Kidney (tissue), 14 donors: ENCODE measurements around the gene MED27. TPM values are rescaled to one million over a fixed set of nuclear protein-coding genes. Genes with fewer than 3 reads are reported as not detected.

Source experiments
- DNase-seq, 5 donors: peaks; one replicate each; pipeline ENCODE4 v3.0.0-alpha.2; 2013 to 2020
- FAIRE-seq: peaks from 2 replicates; lab custom pipeline; 2012; peaks lifted over from hg19 to GRCh38; lab: Jason Lieb, UNC
- H3K27ac ChIP-seq, 2 donors: one replicate each; pipeline ENCODE4 v1.7.0; 2013; ENCODE audit warnings: low read depth in 2 of 2, low read length in 2 of 2, inconsistent platforms in 1 of 2
- H3K27me3 ChIP-seq: one replicate; pipeline ENCODE4 v1.7.1; 2013; ENCODE audit warnings: low read length, inconsistent platforms; ENCODE audit not compliant: control insufficient read depth, insufficient read depth
- H3K36me3 ChIP-seq, 3 donors: one replicate each; pipeline versions ENCODE4 v1.7.0 to v1.7.1; 2013; ENCODE audit warnings: low read length in 3 of 3, control low read depth in 1 of 3, inconsistent platforms in 1 of 3; ENCODE audit not compliant: insufficient read depth in 3 of 3, control insufficient read depth in 2 of 3
- H3K4me1 ChIP-seq, 3 donors: one replicate each; pipeline versions ENCODE4 v1.7.0 to v1.7.1; 2013; ENCODE audit warnings: low read length in 3 of 3, inconsistent platforms in 1 of 3, low read depth in 1 of 3; ENCODE audit not compliant: control insufficient read depth in 2 of 3, insufficient read depth in 2 of 3
- H3K4me3 ChIP-seq, 3 donors: one replicate each; pipeline versions ENCODE4 v1.7.0 to v1.8.1; 2013; ENCODE audit warnings: low read length in 3 of 3, control low read depth in 1 of 3, inconsistent platforms in 1 of 3
- H3K9ac ChIP-seq, 3 donors: one replicate each; pipeline versions ENCODE4 v1.7.0 to v1.7.1; 2013; ENCODE audit warnings: low read length in 3 of 3, control low read depth in 1 of 3, inconsistent platforms in 1 of 3
- H3K9me3 ChIP-seq, 3 donors: one replicate each; pipeline versions ENCODE4 v1.7.0 to v1.7.1; 2013; ENCODE audit warnings: low read length in 3 of 3, control low read depth in 1 of 3, inconsistent platforms in 1 of 3; ENCODE audit not compliant: control insufficient read depth in 2 of 3, insufficient read depth in 1 of 3
- CTCF ChIP-seq: IDR thresholded peaks from 3 replicates; pipeline ENCODE4 v1.5.1; 2012; ENCODE audit warnings: mild to moderate bottlenecking, moderate library complexity, borderline replicate concordance; ENCODE audit not compliant: insufficient read depth; ENCODE audit errors: extremely low read depth
- intact Hi-C: fragments of 100-400 bp; cut with DNase I; formaldehyde crosslinking; loops from one replicate; pipeline ENCODE4 v1.11.1; 2022
- polyA plus RNA-seq: library from polyadenylated mRNA; stranded (reverse); fragments of 350-450 nt; fragmentation: Illumina TruSeq; extraction: RNeasy Lipid Tissue Mini Kit (QIAGEN cat#74804); gene quantifications from one replicate; pipeline ENCODE4 v1.2.3, GENCODE V29; 2014; ENCODE audit warnings: low read depth, low replicate concordance; ENCODE audit not compliant: insufficient read depth
- total RNA-seq: library from RNA; stranded (reverse); fragmentation: NEBNext Ultra II Directional; extraction: Animal tissue kit (Norgen Biotek cat#: 25700); gene quantifications from one replicate; pipeline ENCODE4 v1.2.1, GENCODE V29; 2021
- donor health status: control.
- donor health status: control.
- donor health status: control.
- donor health status: control.
- donor health status: control.
- donor health status: DM: yes; HTN: yes; CAD: no.
- donor health status: Normal renal cell carcinoma (clear cell type).

Gene MED27
- total and polyA plus RNA-seq, 2 donors from 2014 or later, result 15.9 to 23.1 TPM

DNA sequence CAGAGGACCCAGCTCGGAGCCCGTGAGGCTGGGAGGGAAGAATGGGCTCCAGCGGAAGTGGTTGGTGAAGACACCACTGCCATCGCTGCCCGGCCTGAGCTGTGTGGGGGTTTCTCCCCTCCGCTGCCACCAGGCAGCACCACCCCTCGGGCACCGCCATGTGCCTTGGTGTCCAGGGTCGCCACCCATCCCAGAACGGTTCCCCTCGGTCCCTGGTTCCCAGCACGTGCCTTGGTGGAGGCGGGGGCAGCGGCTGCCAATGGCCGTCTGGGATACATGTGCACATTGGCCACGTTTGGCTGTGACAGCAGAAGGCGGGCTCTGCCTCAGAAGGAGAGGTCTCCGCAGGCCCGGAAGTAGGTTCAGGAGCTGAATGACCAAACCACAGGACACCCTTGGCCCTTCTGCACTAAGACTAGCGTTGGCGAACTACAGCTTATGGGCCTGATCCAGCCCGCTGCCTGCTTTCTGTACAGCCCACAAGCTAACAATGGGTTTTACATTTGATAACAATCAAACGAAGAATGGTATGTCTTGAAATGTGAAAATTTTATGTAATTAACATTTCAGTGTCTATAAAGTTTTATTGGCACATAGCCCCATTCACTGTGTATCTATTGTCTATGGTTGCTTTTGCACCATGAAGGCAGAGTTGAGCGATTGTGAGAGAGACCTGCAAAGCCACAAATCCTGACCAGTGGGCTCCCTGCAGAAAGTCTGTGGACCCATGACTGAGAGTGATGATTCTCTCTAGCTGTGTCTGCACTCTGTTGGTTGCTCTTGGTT, 248.1 kb downstream of the MED27 start:
- H3K27me3 ChIP-seq, result no peaks in the 10 kb centered on the region
- peaks cover 0 to 12% (median 0%) of the 10 kb centered on the region in 3 donors for H3K9me3 ChIP-seq
- H3K4me3 ChIP-seq, result no peak overlapping the region
- no peak for TF ChIP-seq CTCF
- no peaks in the 10 kb centered on the region for H3K4me1 ChIP-seq
- DNase-seq, result peak in 1 of 5 donors; percentile 65
- no peaks in the 10 kb centered on the region for H3K36me3 ChIP-seq
- intact Hi-C loops, result no loop called here
- no peak overlapping the region for H3K9ac ChIP-seq
- FAIRE-seq, result no peak
- no peak overlapping the region for H3K27ac ChIP-seq

DNA sequence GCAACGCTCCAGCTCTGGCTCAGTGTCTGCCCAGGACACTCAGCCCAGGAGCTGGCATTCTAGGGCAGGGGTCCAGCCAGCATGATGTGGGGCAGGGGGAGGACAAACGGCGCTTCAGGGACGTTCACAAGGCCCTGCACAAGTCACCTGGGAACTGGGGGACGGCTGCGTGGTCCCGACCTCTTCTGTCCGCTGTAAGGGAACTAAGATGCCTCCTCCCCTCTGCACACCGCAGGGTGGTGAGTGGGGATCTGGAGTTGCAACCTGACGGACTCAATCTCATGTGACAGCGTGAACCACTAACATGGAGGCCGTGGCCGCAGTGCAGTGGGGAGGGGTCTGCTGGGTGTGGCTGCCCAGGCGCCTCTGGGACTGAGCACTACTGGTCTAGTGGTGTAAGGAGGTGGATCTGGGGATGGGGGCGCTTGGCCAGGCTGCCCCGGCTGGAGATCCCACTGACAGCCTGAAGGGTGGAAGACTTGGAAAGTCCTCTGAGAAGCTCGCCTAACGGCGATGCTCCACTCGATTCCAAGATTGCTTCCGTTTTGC, 251.8 kb downstream of the MED27 start:
- Histone ChIP-seq H3K9ac (no peak overlapping the region), H3K36me3 (no peaks in the 10 kb centered on the region), H3K4me3 (no peak overlapping the region), H3K27ac (no peak overlapping the region), H3K27me3 (peaks cover 2% of the 10 kb centered on the region), H3K4me1 (no peaks in the 10 kb centered on the region), H3K9me3 (no peaks in the 10 kb centered on the region)
- intact Hi-C loops, result no loop called here
- DNase-seq (peak in 1 of 5 donors; percentile 58), FAIRE-seq (no peak)
- TF ChIP-seq CTCF, result no peak

- no peaks in the 10 kb centered on the region for H3K36me3 ChIP-seq
- DNase-seq (peak in 1 of 5 donors; percentile 8), FAIRE-seq (no peak)
- no peak overlapping the region for H3K4me3 ChIP-seq
- TF ChIP-seq CTCF, result no peak
- H3K4me1 ChIP-seq, result no peaks in the 10 kb centered on the region
- no peaks in the 10 kb centered on the region for H3K9me3 ChIP-seq
- no peak overlapping the region for H3K9ac ChIP-seq
- no peak overlapping the region for H3K27ac ChIP-seq
- intact Hi-C loops, result no loop called here
- peaks cover 2% of the 10 kb centered on the region for H3K27me3 ChIP-seq
Measured at GRCh38 chr9:131826966-131827525, 252.6 kb downstream of the MED27 start.
